Measurements from ENCODE around the gene KLHL21.

Gene KLHL21

GRCh38 chr1:6554031-6554906 is 48.4 kb downstream of the KLHL21 start, which contains the start of gene NOL9:
NOL9 (minus strand) TSS chr1:6554513; CDS start chr1:6554502, 11 bp downstream.
- DNase-seq (ENCODE audit: low read depth) = peak; percentile 84

GRCh38 chr1:6547301-6547700 is 55.4 kb downstream of the KLHL21 start:
- DNase-seq (ENCODE audit: low read depth) = no peak

- DNase-seq (ENCODE audit: low read depth) = no peak
These were observed 56.3 kb downstream of the KLHL21 start for GRCh38 chr1:6546326-6546725.

- no peak for DNase-seq (ENCODE audit: low read depth)
These were observed 57.2 kb downstream of the KLHL21 start for GRCh38 chr1:6545276-6546112.

- no peak for DNase-seq (ENCODE audit: low read depth)
These were observed 57.8 kb downstream of the KLHL21 start for GRCh38 chr1:6544831-6545230.
